Measurements from ENCODE around the gene CELF4. TPM values are rescaled to one million over a fixed set of nuclear protein-coding genes. Genes with fewer than 3 reads are reported as not detected.

The CELF4 gene
- total and polyA plus RNA-seq, 2 donors (not counting 3 experiments of a cell fraction or from before 2014, with no cell fraction given) = not detected

GRCh38 chr18:37389041-37389440, 176.6 kb downstream of the CELF4 start:
- Histone ChIP-seq H3K4me3 (replicated peaks in 1 of 3; ENCODE audit: insufficient read depth in 1 of 3, low read depth in 1 of 3, low read length in 3 of 3) (no peak overlapping the region), H2AFZ (ENCODE audit: low read depth, low read length) (no peak overlapping the region), H3K36me3 (ENCODE audit: control insufficient read depth in 2 of 2, extremely low read depth in 1 of 2, insufficient read depth in 2 of 2, low read length in 2 of 2) (no peaks in the 10 kb centered on the region), H3K9me1 (replicated peaks; ENCODE audit: control insufficient read depth, extremely low read depth, insufficient read depth, low read length) (no peaks in the 10 kb centered on the region), H3K79me2 (ENCODE audit: control insufficient read depth, insufficient read depth, low read length) (no peaks in the 10 kb centered on the region), H3K9ac (replicated peaks; ENCODE audit: extremely low read depth, insufficient read depth, low read length) (no peak overlapping the region), H3K4me1 (ENCODE audit: control insufficient read depth, extremely low read depth, insufficient read depth, low read length) (no peaks in the 10 kb centered on the region), H3K27ac (ENCODE audit: insufficient read depth, low read depth, low read length) (no peak overlapping the region), H3K4me2 (ENCODE audit: insufficient read depth, low read length) (no peak overlapping the region), H3K9me3 (replicated peaks; ENCODE audit: control insufficient read depth, insufficient read depth, low read length) (no peaks in the 10 kb centered on the region), H3K27me3 (ENCODE audit: control insufficient read depth in 2 of 2, insufficient read depth in 2 of 2, low read length in 2 of 2) (peaks cover 0 to 12% of the 10 kb centered on the region in 2 experiments), H4K20me1 (replicated peaks; ENCODE audit: control insufficient read depth, extremely low read depth, insufficient read depth, low read length) (no peaks in the 10 kb centered on the region)
- FAIRE-seq (no peak), DNase-seq (ENCODE audit: low read depth, low spot score) (no peak)
- BruUV-seq (replicated peaks) = no TSS peak
- TF ChIP-seq POLR2A (IDR thresholded peaks at IDR 0.05; ENCODE audit: low read depth, low read length) (no peak), GATA2 (IDR thresholded peaks at IDR 0.05; ENCODE audit: insufficient read depth, insufficient read length, low read depth, low read length) (no peak), MYC (IDR thresholded peaks at IDR 0.05; ENCODE audit: low read depth, low read length) (no peak), POLR2AphosphoS5 (IDR thresholded peaks at IDR 0.05; ENCODE audit: insufficient read depth, low read depth, low read length) (no peak), JUN (IDR thresholded peaks at IDR 0.05; ENCODE audit: borderline replicate concordance, insufficient read depth, insufficient read length, low read depth) (no peak), MAX (IDR thresholded peaks at IDR 0.05; ENCODE audit: insufficient read depth, insufficient read length) (no peak), FOS (IDR thresholded peaks at IDR 0.05; ENCODE audit: borderline replicate concordance, insufficient read depth, low read length) (no peak), EZH2 (IDR thresholded peaks at IDR 0.05; ENCODE audit: borderline replicate concordance, low read depth, low read length, severe bottlenecking) (no peak)
- intact Hi-C loops (cut with micrococcal nuclease) (no loop called here), dilution Hi-C loops (cut with MboI; ENCODE audit: extremely low pct_ligation_motif_present, low sequenced_read_pairs) (no loop called here)
- CTCF ChIA-PET = interaction anchor here (1.2 kb wide), 1 partner anchor 149 kb away, joined by 4 read pairs; no protein-coding TSS in a partner anchor
- POLR2A ChIA-PET = no interaction called here

DNA sequence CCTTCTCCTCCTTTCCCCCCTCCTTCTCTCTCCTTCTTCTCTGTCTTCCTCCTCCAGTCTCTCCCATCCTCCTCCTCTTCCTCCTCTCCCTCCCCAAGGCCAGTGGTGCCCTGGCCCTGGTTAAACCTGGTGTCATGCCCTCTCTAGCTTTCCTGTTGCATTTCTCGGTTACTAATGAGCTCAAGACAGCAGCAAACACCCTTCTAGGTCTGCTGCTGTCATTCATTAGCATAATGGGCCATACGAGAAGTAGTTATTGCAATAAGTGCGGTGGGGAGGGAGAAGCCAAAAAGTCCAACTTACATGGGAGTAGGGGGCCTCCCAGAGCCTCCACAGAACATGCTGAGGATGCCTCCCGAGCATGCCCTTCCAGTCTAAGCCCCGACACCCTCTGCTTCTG, 177.2 kb downstream of the CELF4 start:
- H3K9me1 ChIP-seq (replicated peaks; ENCODE audit: control insufficient read depth, extremely low read depth, insufficient read depth, low read length) = no peaks in the 10 kb centered on the region
- TF ChIP-seq MYC (IDR thresholded peaks at IDR 0.05; ENCODE audit: low read depth, low read length) = no peak
- no peak for TF ChIP-seq FOS (IDR thresholded peaks at IDR 0.05; ENCODE audit: borderline replicate concordance, insufficient read depth, low read length)
- TF ChIP-seq GATA2 (IDR thresholded peaks at IDR 0.05; ENCODE audit: insufficient read depth, insufficient read length, low read depth, low read length) = no peak
- no peak for TF ChIP-seq CTCF (IDR thresholded peaks at IDR 0.05; ENCODE audit: extremely low read depth in 1 of 2, insufficient read depth in 1 of 2, low read depth in 1 of 2, low read length in 2 of 2)
- TF ChIP-seq POLR2A (IDR thresholded peaks at IDR 0.05; ENCODE audit: low read depth, low read length) = no peak
- TF ChIP-seq EZH2 (IDR thresholded peaks at IDR 0.05; ENCODE audit: borderline replicate concordance, low read depth, low read length, severe bottlenecking) = no peak
- no peak for TF ChIP-seq POLR2AphosphoS5 (IDR thresholded peaks at IDR 0.05; ENCODE audit: insufficient read depth, low read depth, low read length)
- no peak for TF ChIP-seq JUN (IDR thresholded peaks at IDR 0.05; ENCODE audit: borderline replicate concordance, insufficient read depth, insufficient read length, low read depth)
- no peak for TF ChIP-seq MAX (IDR thresholded peaks at IDR 0.05; ENCODE audit: insufficient read depth, insufficient read length)
- no peaks in the 10 kb centered on the region for H4K20me1 ChIP-seq (replicated peaks; ENCODE audit: control insufficient read depth, extremely low read depth, insufficient read depth, low read length)
- H3K27me3 ChIP-seq (ENCODE audit: control insufficient read depth in 2 of 2, insufficient read depth in 2 of 2, low read length in 2 of 2) = peaks cover 0 to 10% of the 10 kb centered on the region in 2 experiments
- dilution Hi-C loops (cut with MboI; ENCODE audit: extremely low pct_ligation_motif_present, low sequenced_read_pairs) (no loop called here), intact Hi-C loops (cut with micrococcal nuclease) (no loop called here)
- H3K4me2 ChIP-seq (ENCODE audit: insufficient read depth, low read length) = no peak overlapping the region
- DNase-seq (ENCODE audit: low read depth, low spot score) = no peak
- H3K79me2 ChIP-seq (ENCODE audit: control insufficient read depth, insufficient read depth, low read length) = no peaks in the 10 kb centered on the region
- no peak overlapping the region for H2AFZ ChIP-seq (ENCODE audit: low read depth, low read length)
- H3K36me3 ChIP-seq (ENCODE audit: control insufficient read depth in 2 of 2, extremely low read depth in 1 of 2, insufficient read depth in 2 of 2, low read length in 2 of 2) = no peaks in the 10 kb centered on the region
- H3K27ac ChIP-seq (ENCODE audit: insufficient read depth, low read depth, low read length) = no peak overlapping the region
- no TSS peak for BruUV-seq (replicated peaks)
- H3K9ac ChIP-seq (replicated peaks; ENCODE audit: extremely low read depth, insufficient read depth, low read length) = no peak overlapping the region
- H3K9me3 ChIP-seq (replicated peaks; ENCODE audit: control insufficient read depth, insufficient read depth, low read length) = no peaks in the 10 kb centered on the region
- CTCF ChIA-PET = interaction anchor here (0.8 to 1.2 kb wide), 2 partner anchors 149 to 151 kb away, joined by 3 to 4 read pairs; no protein-coding TSS in a partner anchor
- POLR2A ChIA-PET = no interaction called here
- no peaks in the 10 kb centered on the region for H3K4me1 ChIP-seq (ENCODE audit: control insufficient read depth, extremely low read depth, insufficient read depth, low read length)
- no peak overlapping the region for H3K4me3 ChIP-seq (replicated peaks in 1 of 3; ENCODE audit: insufficient read depth in 1 of 3, low read depth in 1 of 3, low read length in 3 of 3)
- no peak for FAIRE-seq
